Retinal pigment epithelial cell (primary cell): ENCODE measurements around the gene STON2.

Source experiments
- DNase-seq: peaks from one replicate; pipeline ENCODE4 v3.0.0-alpha.2; 2010; ENCODE audit warnings: low read depth
- H3K4me3 ChIP-seq: 2 replicates; pipeline ENCODE4 v1.5.1; 2011; ENCODE audit warnings: mild to moderate bottlenecking, low read length, control low read depth, moderate library complexity
- CTCF ChIP-seq: conservative IDR thresholded peaks from 2 replicates; pipeline ENCODE4 v1.5.1; 2011; ENCODE audit warnings: low read depth, low read length, control low read depth, inconsistent platforms

Gene STON2

GRCh38 chr14:81392976-81393643, 7.0 kb downstream of the STON2 start:
- TF ChIP-seq CTCF = no peak
- no peak overlapping the region for H3K4me3 ChIP-seq

GRCh38 chr14:81392052-81392451, 8.1 kb downstream of the STON2 start:
- no peak overlapping the region for H3K4me3 ChIP-seq
- DNase-seq = no peak
- TF ChIP-seq CTCF = no peak

More at GRCh38 chr14:81392976-81393643, 7.0 kb downstream of the STON2 start:
- no peak for DNase-seq

GRCh38 chr14:81390696-81391095, 9.4 kb downstream of the STON2 start:
- DNase-seq = no peak
- no peak overlapping the region for H3K4me3 ChIP-seq
- no peak for TF ChIP-seq CTCF

- DNase-seq = peak; percentile 86
- TF ChIP-seq CTCF = no peak
- H3K4me3 ChIP-seq = no peak overlapping the region
These were observed 11.8 kb downstream of the STON2 start for GRCh38 chr14:81388336-81388735.

GRCh38 chr14:81386290-81386745, 13.8 kb downstream of the STON2 start:
- H3K4me3 ChIP-seq = no peak overlapping the region
- DNase-seq = no peak
- TF ChIP-seq CTCF = no peak

GRCh38 chr14:81385886-81386285, 14.2 kb downstream of the STON2 start:
- TF ChIP-seq CTCF = no peak
- DNase-seq = no peak
- no peak overlapping the region for H3K4me3 ChIP-seq

GRCh38 chr14:81385419-81385818, 14.7 kb downstream of the STON2 start:
- no peak for TF ChIP-seq CTCF
- DNase-seq = no peak
- no peak overlapping the region for H3K4me3 ChIP-seq
